Left colon (tissue), 2 donors: ENCODE data around the gene OR2B6. TPM values are rescaled to one million over a fixed set of nuclear protein-coding genes. Genes with fewer than 3 reads are reported as not detected.

ENCODE experiments used
- ATAC-seq: fragments of 200-7000 bp; cut with Tn5 transposase; one replicate; pipeline ENCODE4 v1.9.1; 2020; ENCODE audit warnings: mild to moderate bottlenecking, moderate library complexity
- DNase-seq, 2 donors: peaks; one replicate each; pipeline ENCODE4 v3.0.0-alpha.2; 2020
- intact Hi-C, 2 donors: fragments of 100-400 bp; cut with DNase I in 1 of 2; cut with micrococcal nuclease in 1 of 2; formaldehyde crosslinking; loops; one replicate each; pipeline versions ENCODE4 v1.11.2 to v1.14.0; 2022; cut with DNase I, micrococcal nuclease
- total RNA-seq, 2 donors: library from RNA; stranded (reverse); fragmentation: NEBNext Ultra II Directional; extraction: Animal tissue kit (Norgen Biotek cat#: 25700); gene quantifications; one replicate each; pipeline ENCODE4 v1.2.1, GENCODE V29; 2021
- donor health status: DM: no; HTN: no; CAD: no.
- donor health status: DM: yes; HTN: yes; CAD: no.

Gene OR2B6
- total RNA-seq, 2 donors from 2014 or later: not detected

DNA sequence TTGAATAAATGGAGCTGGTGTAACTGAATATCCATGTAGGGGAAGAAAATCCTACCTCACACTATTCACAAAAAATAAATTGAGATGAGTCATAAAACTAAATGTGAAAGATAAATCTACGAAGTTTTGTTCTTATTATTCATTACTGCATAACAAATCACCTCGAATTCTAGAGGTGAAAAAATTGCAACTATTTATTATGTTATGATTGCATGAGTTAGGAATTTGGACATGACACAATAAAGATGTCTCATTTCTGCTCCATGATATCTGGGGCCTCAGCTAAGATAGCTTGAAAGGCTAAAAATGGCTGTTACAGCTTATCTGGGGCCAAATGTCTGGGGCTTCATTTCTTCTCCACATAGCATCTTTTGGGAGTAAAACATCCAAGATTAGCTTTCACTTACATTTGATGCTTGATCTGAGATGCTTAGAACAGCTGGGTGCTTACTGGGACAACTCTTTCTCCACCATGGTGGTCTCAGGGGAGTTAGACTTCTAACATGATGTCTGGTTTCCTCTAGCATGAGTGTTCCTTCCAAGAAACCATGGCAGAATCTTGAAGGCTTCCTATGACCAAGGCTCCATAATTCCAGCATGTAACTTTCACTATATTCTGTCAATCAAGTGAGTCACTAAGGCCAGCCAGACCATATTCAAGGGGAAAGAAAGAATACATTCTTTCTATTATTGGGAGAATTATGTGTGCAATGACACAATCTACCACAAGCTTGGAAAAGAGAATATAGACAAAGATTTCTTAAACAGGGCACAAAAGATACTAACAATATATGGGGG is 30.1 kb downstream of the OR2B6 start:
- no peak for ATAC-seq
- no peak for DNase-seq
- intact Hi-C loops: no loop called here

DNA sequence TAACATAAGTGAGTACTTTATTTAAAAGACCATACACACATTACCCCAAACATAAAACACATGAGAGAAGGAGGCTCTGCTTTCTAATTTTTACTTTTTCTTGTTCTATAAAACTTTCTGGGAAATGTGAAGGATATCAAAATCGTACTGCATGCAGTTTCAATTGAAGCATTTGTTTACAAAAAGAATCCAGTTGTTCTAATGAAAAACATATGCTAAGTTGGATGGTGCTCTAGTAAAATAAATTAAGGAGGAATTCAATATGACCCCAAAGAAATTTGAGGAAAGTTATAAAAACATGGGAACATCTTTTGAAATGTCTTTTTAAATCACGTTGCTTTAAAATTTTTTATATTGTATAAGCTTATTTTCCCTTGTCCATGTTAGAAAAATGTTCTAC is 37.6 kb downstream of the OR2B6 start:
- intact Hi-C loops: no loop called here
- DNase-seq (no peak), ATAC-seq (no peak)

DNA sequence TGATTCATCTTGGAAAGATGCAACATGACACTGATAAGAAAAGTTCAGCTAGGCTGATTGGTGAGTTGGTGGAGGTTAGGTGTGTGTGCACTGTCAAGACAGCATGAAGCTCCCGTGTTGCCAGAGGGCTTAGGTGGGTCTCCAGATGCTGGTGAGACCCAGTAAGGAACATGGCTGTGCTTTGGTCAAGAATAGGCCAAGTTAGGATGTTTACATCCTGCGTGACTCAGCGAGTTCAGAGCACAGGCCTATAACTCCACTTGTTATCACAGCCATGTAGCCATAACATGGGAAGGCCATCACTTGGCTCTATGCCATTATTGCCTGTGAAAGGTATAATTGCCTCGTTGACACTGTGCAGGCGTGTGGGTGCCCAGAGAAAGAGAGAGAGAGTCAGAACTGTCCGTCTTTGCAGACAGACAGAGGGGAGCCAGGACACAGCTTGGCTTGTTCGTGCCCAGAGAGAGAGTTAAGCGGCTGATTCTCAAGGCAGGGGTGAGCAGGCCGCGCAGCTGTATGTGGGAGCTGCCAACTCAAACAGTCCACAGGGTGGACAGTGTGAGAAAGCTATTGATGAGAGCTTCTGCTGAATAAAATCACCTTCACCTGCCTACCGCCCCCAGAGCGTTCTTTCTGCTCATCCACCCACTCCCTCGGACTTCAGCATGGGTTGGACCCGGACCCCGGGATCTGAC is 43.5 kb downstream of the OR2B6 start:
- DNase-seq (no peak), ATAC-seq (no peak)
- intact Hi-C loops: no loop called here

GRCh38 chr6:28001351-28001750 is 44.3 kb downstream of the OR2B6 start:
- intact Hi-C loops: no loop called here
- ATAC-seq (no peak), DNase-seq (no peak)

- intact Hi-C loops: no loop called here
- DNase-seq: no peak
- no peak for ATAC-seq
Observed at GRCh38 chr6:28001751-28002150, 44.7 kb downstream of the OR2B6 start.

DNA sequence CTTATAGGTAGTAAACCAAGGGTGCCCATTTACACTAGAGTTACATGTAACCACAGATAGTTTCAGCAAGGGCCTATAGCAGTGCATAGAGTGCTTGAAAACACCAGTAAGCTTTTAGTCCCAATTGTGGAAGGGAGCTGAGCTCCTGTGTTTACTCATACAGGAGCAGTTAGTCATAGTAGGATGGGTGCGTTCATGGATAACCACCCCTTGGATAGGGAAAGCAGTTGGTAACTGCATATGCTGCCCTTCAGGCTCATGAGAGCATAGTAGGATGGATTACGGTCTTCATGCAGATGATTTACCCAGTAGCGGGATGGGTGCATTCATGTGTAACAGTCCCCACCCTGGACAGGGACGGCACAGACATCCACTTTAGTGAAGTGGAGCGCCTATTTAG is 45.1 kb downstream of the OR2B6 start:
- DNase-seq (no peak), ATAC-seq (no peak)
- intact Hi-C loops: no loop called here

- peak in 1 of 2 donors; percentile 26 for DNase-seq
- ATAC-seq: peak; percentile 69
- intact Hi-C loops: no loop called here
Observed at GRCh38 chr6:28003059-28003458, 46.0 kb downstream of the OR2B6 start.

GRCh38 chr6:28003661-28004060 is 46.6 kb downstream of the OR2B6 start:
- ATAC-seq: peak; percentile 66
- peak in 1 of 2 donors; percentile 19 for DNase-seq
- intact Hi-C loops: no loop called here

- DNase-seq (no peak), ATAC-seq (peak; percentile 55)
- intact Hi-C loops: no loop called here
Observed at GRCh38 chr6:28004350-28005151, 47.5 kb downstream of the OR2B6 start.

DNA sequence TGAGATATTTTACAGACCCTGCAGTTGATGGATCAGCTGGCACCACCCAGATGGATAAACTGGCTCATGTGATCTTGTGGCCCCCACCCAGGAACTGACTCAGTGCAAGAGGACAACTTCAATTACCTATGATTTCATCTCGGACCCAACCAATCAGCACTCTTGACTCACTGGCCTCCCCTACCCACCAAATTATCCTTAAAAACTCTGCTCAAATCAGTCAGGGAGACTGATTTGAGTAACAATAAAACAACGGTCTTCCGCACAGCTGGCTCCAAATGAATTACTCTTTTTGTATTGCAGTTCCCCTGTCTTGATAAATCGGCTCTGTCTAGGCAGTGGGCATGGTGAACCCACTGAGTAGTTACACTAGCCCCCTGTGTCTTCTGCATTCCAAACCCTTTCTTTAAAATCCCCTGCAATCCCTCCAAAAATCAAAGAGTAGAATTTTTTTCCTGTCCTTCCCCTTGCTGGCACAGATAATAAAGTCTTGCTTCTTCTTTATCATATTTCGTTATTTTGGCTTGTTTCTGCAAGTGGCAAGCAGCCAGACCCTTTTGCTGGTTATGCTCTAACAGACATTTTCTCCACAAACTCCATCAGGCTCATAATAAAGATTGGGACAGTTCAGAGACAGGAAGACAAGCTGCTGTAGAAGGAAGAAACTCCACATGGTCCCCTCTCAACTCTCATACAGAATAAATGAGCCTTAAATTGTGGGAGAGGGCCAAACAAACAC is 48.3 kb downstream of the OR2B6 start:
- ATAC-seq: no peak
- no peak for DNase-seq
- intact Hi-C loops: no loop called here

GRCh38 chr6:28005975-28006374 is 48.9 kb downstream of the OR2B6 start:
- intact Hi-C loops: no loop called here
- DNase-seq (no peak), ATAC-seq (no peak)

Other genes with a start within 250 kb of the OR2B6 start
- gene OR2B2, start 44.8 kb upstream of the OR2B6 start, total RNA-seq: not detected
- 1 to 10 TPM; 4.6 to 5.8 TPM for gene ZNF165, start 123.3 kb downstream of the OR2B6 start, total RNA-seq
- 1 to 10 TPM; 7.1 to 8.6 TPM for gene ZSCAN16, start 167.4 kb downstream of the OR2B6 start, total RNA-seq
- gene ZKSCAN8, start 184.6 kb downstream of the OR2B6 start, total RNA-seq: 10 to 100 TPM; 10.7 to 13.4 TPM